ENCODE data around the gene DACT3.
"Not testable (repeated sequence)": the region's sequence is repeated elsewhere in the genome, so short reads cannot be mapped to it uniquely, and the experiment has no call there.

DACT3 gene

DNA sequence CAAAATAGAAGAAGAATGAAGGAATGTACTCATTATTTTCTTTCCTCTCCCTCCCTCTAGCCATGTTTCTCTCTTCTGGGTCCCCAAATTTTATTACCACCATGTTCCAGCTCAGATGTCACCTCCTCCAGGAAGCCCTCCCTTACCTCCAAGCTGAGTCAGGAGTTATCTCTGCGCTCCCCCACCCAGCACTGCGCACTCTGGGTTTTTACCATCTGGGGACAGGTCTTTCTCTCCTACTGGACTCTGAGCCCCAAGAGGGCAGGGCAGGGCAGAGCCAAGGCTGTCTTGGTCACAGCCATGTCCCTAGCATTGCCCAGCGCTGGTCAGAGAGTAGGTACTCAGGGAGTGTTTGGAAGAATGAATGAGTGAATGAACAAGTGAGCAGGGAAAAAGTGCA is 27.9 kb downstream of the DACT3 start:
- TF ChIP-seq, protein P1, sequence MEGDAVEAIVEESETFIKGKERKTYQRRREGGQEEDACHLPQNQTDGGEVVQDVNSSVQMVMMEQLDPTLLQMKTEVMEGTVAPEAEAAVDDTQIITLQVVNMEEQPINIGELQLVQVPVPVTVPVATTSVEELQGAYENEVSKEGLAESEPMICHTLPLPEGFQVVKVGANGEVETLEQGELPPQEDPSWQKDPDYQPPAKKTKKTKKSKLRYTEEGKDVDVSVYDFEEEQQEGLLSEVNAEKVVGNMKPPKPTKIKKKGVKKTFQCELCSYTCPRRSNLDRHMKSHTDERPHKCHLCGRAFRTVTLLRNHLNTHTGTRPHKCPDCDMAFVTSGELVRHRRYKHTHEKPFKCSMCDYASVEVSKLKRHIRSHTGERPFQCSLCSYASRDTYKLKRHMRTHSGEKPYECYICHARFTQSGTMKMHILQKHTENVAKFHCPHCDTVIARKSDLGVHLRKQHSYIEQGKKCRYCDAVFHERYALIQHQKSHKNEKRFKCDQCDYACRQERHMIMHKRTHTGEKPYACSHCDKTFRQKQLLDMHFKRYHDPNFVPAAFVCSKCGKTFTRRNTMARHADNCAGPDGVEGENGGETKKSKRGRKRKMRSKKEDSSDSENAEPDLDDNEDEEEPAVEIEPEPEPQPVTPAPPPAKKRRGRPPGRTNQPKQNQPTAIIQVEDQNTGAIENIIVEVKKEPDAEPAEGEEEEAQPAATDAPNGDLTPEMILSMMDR (IDR thresholded peaks at IDR 0.05; ENCODE audit: insufficient read depth, missing control alignments) = no peak
- FAIRE-seq (no peak), DNase-seq (ENCODE audit: insufficient read length, low spot score) (no peak)

DNA sequence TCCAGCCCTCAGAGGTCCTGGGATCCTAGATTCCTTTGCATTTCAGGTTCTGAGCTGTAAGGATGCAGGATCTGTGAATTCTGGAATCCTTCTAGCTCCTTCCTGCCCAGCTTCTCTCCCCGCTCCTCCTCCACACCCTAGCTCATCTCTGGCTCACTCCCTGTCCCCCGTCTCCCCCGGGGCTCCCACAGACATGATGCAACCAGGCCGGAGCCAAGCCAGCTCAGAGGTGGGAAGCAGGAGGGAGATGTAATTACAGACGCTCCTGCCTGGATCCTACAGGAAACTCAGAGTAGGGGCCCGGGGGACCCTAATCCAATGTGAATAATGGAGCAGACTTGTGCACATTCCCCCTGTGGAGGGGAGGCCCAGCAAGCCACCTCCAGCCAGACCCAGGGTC is 29.5 kb downstream of the DACT3 start:
- TF ChIP-seq, protein P1 (IDR thresholded peaks at IDR 0.05; ENCODE audit: insufficient read depth, missing control alignments) = no peak
- FAIRE-seq (no peak), DNase-seq (ENCODE audit: insufficient read length, low spot score) (no peak)

DNA sequence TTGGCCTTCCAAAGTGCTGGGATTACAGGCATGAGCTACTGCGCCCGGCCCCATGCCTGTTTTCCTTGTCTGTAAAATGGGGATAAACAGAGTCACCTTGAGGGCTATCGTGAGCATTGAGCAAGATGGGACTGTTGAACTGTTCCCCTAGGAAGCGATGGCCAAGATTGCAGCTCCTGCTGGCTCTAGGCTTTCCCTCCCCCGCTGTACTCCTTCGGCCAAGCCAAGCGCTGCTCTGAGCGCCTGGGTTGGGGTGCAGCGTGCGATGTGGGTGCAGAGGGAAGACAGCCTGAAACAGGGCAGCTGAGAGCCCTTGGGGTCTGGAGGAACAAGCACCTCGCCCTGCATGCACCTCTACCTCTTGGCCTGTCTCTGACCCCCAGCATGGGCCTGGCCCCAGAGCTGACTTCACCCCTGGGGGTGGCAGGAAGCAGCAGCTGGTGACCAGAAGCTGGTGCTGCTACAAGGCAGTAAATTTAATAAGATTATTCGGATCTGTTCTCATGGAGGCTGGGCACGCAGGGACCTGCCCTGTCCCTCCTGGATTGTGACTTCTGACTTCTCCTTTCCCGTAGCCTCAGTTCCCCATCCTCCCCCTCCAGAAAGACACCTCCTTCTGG is 30.3 kb downstream of the DACT3 start:
- no peak for DNase-seq (ENCODE audit: insufficient read length, low spot score)
- no peak for FAIRE-seq

DNA sequence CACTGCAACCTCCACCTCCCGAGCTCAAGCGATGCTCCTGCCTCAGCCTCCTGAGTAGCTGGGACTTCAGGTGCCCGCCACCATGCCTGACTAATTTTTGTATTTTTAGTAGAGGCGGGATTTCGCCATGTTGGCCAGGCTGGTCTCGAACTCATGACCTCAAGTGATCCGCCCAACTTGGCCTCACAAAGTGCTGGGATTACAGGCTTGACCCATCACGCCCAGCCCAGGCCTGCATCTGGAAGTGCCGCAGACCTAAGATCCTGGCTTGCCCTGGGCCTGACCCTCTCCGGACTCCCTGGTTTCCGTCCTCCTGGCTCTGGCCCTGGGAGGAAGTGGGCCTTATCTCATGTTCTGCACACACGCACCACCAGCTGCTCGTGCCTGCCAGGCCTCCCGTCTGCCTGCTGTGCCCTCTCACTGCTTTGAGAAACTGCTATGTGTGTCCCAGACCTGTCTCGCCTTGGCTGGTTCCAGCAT is 31.4 kb downstream of the DACT3 start:
- no peak for FAIRE-seq
- TF ChIP-seq, protein P1 (IDR thresholded peaks at IDR 0.05; ENCODE audit: insufficient read depth, missing control alignments) = no peak
- DNase-seq (ENCODE audit: insufficient read length, low spot score) = no peak

More for the DNA sequence above, 30.3 kb downstream of the DACT3 start:
- TF ChIP-seq, protein P1 (IDR thresholded peaks at IDR 0.05; ENCODE audit: insufficient read depth, missing control alignments) = no peak

DNA sequence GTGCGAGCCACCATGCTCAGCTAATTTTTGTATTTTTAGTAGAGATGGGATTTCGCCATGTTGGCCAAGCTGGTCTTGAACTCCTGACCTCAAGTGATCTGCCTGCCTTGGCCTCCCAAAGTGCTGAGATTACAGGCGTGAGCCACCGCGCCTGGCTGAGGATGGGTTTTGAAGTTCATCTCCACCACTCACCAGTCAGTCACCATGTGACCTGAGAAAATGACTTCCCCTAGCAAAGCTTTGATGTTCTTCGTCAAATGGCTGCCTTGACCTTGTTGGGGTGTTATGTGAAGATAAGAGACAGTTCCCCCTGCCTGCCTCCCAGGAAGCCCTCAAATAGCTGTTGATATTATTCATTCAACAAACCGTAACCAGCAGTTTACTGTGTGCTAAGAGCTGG is 32.0 kb downstream of the DACT3 start:
- FAIRE-seq = not testable (repeated sequence)

DNA sequence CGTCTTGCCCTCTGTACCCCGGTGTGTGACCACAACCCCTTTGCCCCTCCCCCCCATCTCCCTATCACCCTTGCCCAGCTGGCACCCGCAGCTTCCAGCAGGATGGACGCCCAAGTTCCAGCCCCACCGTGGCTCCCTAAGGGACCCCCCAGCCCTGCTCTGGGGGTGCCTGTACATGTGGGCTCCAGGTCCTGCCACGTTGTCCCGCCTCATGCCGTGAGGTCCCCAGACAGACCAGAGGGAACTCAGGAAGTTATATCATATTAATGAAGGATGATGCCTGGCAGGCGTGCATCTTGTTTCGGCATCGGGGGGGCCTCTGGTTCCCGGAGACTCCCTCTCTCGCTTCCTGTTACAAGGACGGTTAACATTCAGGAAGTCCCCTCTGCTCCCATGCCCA is 34.5 kb downstream of the DACT3 start:
- TF ChIP-seq, protein P1 (IDR thresholded peaks at IDR 0.05; ENCODE audit: insufficient read depth, missing control alignments) = no peak
- no peak for FAIRE-seq
- DNase-seq (ENCODE audit: insufficient read length, low spot score) = no peak

More for the DNA sequence above, 32.0 kb downstream of the DACT3 start:
- not testable (repeated sequence) for DNase-seq (ENCODE audit: insufficient read length, low spot score)

DNA sequence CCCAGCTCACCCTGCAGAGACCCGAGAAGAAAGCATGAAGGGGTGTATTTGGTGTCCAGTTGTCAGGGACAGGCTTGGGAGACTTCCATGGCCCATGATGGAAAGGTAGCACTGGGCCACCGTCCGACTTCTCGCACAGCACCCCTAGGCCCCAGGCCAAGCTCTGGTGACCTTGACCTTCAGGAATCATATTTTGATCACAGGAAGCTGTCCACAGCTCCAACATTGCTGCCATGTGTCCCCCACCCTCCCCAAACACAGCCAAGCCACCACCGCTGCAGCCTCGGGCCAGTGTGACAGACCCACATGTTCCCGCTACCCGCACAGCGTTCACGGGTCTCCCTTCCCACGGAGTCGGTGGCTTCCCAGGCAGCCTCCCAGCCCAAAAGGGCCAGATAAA is 35.3 kb downstream of the DACT3 start:
- FAIRE-seq (no peak), DNase-seq (ENCODE audit: insufficient read length, low spot score) (no peak)
- TF ChIP-seq, protein P1 (IDR thresholded peaks at IDR 0.05; ENCODE audit: insufficient read depth, missing control alignments) = no peak

Data from D721Med (cell line).